Placental epithelial cell (primary cell): ENCODE data around the gene PTRH2. TPM values are rescaled to one million over a fixed set of nuclear protein-coding genes. Genes with fewer than 3 reads are reported as not detected.

ENCODE experiments used
- total RNA-seq: library from RNA; depleted of rRNA; stranded (reverse); fragments of >200 nt; gene quantifications from 2 replicates; pipeline ENCODE4 v1.2.3, GENCODE V29; 2012

Gene PTRH2
- total RNA-seq = 7.8 and 9.4 TPM in 2 replicates

GRCh38 chr17:59707149-59707970, at the start of gene PTRH2, which contains the start of gene VMP1:
PTRH2 (minus strand) TSS chr17:59707430; CDS start chr17:59697978, 9,452 bp downstream.
VMP1 (plus strand) TSS chr17:59707654; CDS start chr17:59731447, 23,793 bp downstream.

Other genes with a start within 250 kb of the PTRH2 start
- 49.9 and 59.7 TPM in 2 replicates for gene DHX40, start 141.8 kb downstream of the PTRH2 start, total RNA-seq
- 313 and 454 TPM in 2 replicates for gene CLTC, start 87.5 kb downstream of the PTRH2 start, total RNA-seq
- gene VMP1, start 224 bp upstream of the PTRH2 start, total RNA-seq = 97.7 and 98.9 TPM in 2 replicates
- 5.1 and 9.0 TPM in 2 replicates for gene TUBD1, start 185.5 kb upstream of the PTRH2 start, total RNA-seq
- 13.7 and 16.8 TPM in 2 replicates for gene RPS6KB1, start 185.7 kb upstream of the PTRH2 start, total RNA-seq